Brain microvascular endothelial cell (primary cell): ENCODE results near the gene ATG4A.
A peak's percentile ranks its signal among the peaks of the same experiment; 100 is the strongest.

Experiments
- DNase-seq: peaks from one replicate; pipeline ENCODE4 v3.0.0-alpha.2; 2020
- H3K27ac ChIP-seq: fragments of 250-450 bp; sonication (Bioruptor Pico); 2 replicates; pipeline ENCODE4 v1.5.1; 2020; ENCODE audit warnings: mild to moderate bottlenecking, moderate library complexity
- H3K27me3 ChIP-seq: fragments of 250-450 bp; sonication (Bioruptor Pico); replicated peaks from 2 replicates; pipeline ENCODE4 v1.5.1; 2020; ENCODE audit warnings: mild to moderate bottlenecking
- H3K36me3 ChIP-seq: fragments of 250-450 bp; sonication (Bioruptor Pico); replicated peaks from 2 replicates; pipeline ENCODE4 v1.5.1; 2020; ENCODE audit warnings: mild to moderate bottlenecking
- H3K4me3 ChIP-seq: 2 replicates; pipeline ENCODE4 v1.5.1; 2011; ENCODE audit warnings: low read depth, mild to moderate bottlenecking, control low read depth, low read length, moderate library complexity
- in situ Hi-C: cut with HindIII; loops from 2 replicates; pipeline ENCODE4 v1.10.0; 2017; ENCODE audit warnings: low sequenced_read_pairs, low pct_ligation_motif_present
- TF ChIP-seq, protein P1 (sequence below): IDR thresholded peaks from 2 replicates; pipeline ENCODE4 v1.5.1; 2011; ENCODE audit warnings: low read depth, mild to moderate bottlenecking, moderate library complexity, low read length, control low read depth, inconsistent platforms; ENCODE audit errors: missing control alignments

The ATG4A gene

DNA sequence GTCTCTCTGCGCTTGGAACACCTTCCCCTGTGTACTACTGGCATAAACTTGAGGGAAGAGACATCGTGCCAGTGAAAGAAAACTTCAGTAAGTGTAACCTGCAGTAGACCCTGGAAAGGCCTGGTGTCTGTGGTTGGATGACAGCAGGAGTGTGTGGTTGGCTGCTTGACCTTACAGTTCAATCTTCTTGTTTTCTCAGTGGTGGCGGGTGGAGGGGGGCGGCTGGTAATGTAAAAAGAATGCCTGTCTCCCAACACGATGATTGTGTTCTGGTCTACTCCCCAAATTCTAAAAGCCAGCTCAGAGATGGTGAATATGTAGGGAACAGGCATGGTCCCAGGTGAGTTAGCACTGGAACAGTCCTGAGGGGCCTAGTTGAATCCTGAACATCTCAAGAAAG is 18.8 kb upstream of the ATG4A start:
- H3K27me3 ChIP-seq, result no peaks in the 10 kb centered on the region

DNA sequence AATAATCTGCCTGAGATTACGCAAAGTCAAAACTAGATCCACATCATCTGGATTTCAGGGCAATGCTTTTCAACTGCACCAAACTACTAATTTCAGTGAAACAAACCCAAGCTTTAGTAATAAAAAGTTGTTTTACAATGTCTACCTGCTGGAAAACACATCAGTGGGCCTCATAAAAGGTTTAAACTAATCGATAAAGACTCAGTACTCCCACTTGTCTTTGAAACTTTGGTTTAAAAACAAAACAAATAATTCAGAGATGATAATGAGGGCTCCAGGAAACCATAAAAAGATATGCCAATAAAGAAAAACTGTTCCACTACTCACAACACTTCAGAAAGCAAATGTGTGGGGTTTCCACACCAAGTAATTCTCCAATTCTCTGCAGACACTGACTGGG is 10.5 kb upstream of the ATG4A start:
- H3K27ac ChIP-seq, result no peak overlapping the region
- in situ Hi-C loops, result no loop called here
- TF ChIP-seq, protein P1, sequence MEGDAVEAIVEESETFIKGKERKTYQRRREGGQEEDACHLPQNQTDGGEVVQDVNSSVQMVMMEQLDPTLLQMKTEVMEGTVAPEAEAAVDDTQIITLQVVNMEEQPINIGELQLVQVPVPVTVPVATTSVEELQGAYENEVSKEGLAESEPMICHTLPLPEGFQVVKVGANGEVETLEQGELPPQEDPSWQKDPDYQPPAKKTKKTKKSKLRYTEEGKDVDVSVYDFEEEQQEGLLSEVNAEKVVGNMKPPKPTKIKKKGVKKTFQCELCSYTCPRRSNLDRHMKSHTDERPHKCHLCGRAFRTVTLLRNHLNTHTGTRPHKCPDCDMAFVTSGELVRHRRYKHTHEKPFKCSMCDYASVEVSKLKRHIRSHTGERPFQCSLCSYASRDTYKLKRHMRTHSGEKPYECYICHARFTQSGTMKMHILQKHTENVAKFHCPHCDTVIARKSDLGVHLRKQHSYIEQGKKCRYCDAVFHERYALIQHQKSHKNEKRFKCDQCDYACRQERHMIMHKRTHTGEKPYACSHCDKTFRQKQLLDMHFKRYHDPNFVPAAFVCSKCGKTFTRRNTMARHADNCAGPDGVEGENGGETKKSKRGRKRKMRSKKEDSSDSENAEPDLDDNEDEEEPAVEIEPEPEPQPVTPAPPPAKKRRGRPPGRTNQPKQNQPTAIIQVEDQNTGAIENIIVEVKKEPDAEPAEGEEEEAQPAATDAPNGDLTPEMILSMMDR, result no peak
- DNase-seq, result no peak
- no peak overlapping the region for H3K4me3 ChIP-seq
- H3K36me3 ChIP-seq, result no peaks in the 10 kb centered on the region
- no peaks in the 10 kb centered on the region for H3K27me3 ChIP-seq

More for the DNA sequence above, 18.8 kb upstream of the ATG4A start:
- peak; percentile 83 for DNase-seq
- H3K4me3 ChIP-seq, result no peak overlapping the region
- H3K27ac ChIP-seq, result peak overlapping the region; percentile 21
- TF ChIP-seq, protein P1, result no peak
- no peaks in the 10 kb centered on the region for H3K36me3 ChIP-seq
- in situ Hi-C loops, result no loop called here

DNA sequence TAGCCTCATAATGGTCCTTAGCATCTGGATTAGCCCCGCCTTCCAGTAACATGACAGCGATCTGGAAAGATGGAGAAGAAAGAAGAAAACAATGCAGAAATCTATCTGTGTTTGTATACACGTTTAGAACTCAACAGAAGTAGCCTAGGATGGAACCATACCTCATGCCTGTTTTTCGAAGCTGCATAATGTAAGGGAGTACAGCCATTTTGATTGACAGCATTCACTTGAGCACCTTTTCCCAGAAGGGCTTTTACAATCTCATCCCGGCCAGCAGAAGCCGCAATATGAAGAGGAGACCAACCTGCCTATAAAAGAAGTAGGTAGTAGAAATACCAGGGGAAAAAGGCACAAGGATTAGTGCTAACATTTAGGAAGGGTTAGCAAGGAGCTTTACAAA is 3.8 kb upstream of the ATG4A start:
- in situ Hi-C loops, result no loop called here
- no peak overlapping the region for H3K4me3 ChIP-seq
- peaks cover 3% of the 10 kb centered on the region for H3K36me3 ChIP-seq
- H3K27me3 ChIP-seq, result no peaks in the 10 kb centered on the region
- DNase-seq, result no peak
- TF ChIP-seq, protein P1, result no peak
- H3K27ac ChIP-seq, result no peak overlapping the region

DNA sequence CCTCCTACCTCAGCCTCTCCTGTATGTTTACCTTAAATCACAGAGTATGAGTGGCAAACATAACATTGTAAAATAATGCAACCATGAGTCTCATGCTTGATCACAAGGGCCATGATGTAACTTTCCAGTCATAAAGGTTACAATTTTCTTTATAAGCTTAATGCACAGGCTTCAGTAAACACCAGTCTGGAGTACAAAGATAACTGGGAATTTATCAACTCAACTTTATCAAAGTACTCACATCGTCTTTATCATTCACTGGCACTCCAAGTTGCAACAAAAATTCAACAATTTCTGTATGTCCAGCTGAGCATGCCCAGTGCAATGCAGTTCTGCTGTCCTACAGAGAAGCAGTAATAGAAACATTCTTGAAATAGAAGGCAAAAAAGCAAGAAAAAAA is 3.1 kb upstream of the ATG4A start:
- no peak overlapping the region for H3K27ac ChIP-seq
- DNase-seq, result no peak
- H3K36me3 ChIP-seq, result peaks cover 3% of the 10 kb centered on the region
- no peaks in the 10 kb centered on the region for H3K27me3 ChIP-seq
- H3K4me3 ChIP-seq, result no peak overlapping the region
- in situ Hi-C loops, result no loop called here
- TF ChIP-seq, protein P1, result no peak

DNA sequence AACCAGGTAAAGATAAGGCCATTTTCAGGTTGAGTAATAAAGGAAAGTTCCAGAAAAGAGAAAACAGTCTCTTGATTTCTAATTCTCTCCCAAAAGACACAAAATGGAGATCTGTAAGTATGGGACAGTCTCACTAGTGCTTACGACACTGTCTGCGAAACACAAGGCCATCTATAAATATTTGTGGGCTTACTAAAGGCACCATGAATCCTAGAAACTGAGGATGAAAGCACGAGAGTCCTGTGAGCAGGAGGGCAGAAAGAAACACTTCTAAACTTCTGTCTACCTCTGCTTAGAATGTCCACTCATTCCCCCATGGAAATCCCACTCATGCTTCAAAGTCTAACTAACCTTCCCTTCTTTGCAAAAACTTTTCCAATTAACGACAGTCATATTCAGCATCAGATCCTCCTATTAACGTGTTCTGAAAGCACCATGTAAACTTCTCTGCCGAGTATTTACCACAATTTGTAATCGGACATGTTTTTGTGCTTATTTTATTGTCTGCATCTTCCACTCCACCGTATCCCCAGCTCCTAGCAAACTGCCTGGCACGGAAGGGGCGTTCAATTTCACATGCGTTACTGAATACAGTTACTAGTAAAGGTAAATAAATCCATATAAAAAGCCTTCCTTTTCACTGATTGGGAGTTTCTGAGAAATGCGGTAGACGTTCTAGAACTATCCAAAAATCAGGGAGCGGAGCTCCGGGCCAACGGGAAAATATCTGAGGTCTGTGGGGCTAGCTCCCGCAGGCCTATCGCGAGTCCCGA is 901 bp upstream of the ATG4A start:
- H3K27ac ChIP-seq, result peak overlapping the region; percentile 95
- DNase-seq, result peak; percentile 11
- TF ChIP-seq, protein P1, result no peak
- in situ Hi-C loops, result no loop called here
- H3K36me3 ChIP-seq, result peaks cover 3% of the 10 kb centered on the region
- H3K27me3 ChIP-seq, result no peaks in the 10 kb centered on the region
- H3K4me3 ChIP-seq, result peak overlapping the region; percentile 74

GRCh38 chrX:108091878-108092291 is 307 bp downstream of the ATG4A start:
- TF ChIP-seq, protein P1, result no peak
- Histone ChIP-seq H3K27ac (peak overlapping the region; percentile 14), H3K4me3 (peak overlapping the region; percentile 74), H3K27me3 (no peaks in the 10 kb centered on the region), H3K36me3 (peaks cover 3% of the 10 kb centered on the region)
- in situ Hi-C loops, result no loop called here
- no peak for DNase-seq
